Stimulated activated naive CD4-positive, alpha-beta T cell (primary cell): ENCODE results near the gene ZSCAN5B.
"Not testable (repeated sequence)": the region's sequence is repeated elsewhere in the genome, so short reads cannot be mapped to it uniquely, and the experiment has no call there.

Experiments used
- DNase-seq, 6 experiments: peaks; one replicate each; lab custom pipeline; 2025; lab: John Stamatoyannopoulos, UW

Gene ZSCAN5B

GRCh38 chr19:56197646-56198045, at the start of gene ZSCAN5B:
ZSCAN5B (minus strand) TSS chr19:56197783; CDS start chr19:56193052, 4,731 bp downstream.
- not testable (repeated sequence) for DNase-seq

- not testable (repeated sequence) for DNase-seq
Measured at GRCh38 chr19:56245764-56246163, 48.2 kb upstream of the ZSCAN5B start.

- DNase-seq, result no peak
Measured at GRCh38 chr19:56245121-56245740, 47.6 kb upstream of the ZSCAN5B start.

GRCh38 chr19:56223481-56223880, 25.9 kb upstream of the ZSCAN5B start:
- DNase-seq, result no peak

GRCh38 chr19:56222901-56223300, 25.3 kb upstream of the ZSCAN5B start:
- DNase-seq, result no peak

GRCh38 chr19:56221851-56222250, 24.3 kb upstream of the ZSCAN5B start:
- DNase-seq, result no peak

GRCh38 chr19:56221442-56221841, 23.9 kb upstream of the ZSCAN5B start:
- DNase-seq, result not testable (repeated sequence)

GRCh38 chr19:56218961-56219360, 21.4 kb upstream of the ZSCAN5B start:
- no peak for DNase-seq

GRCh38 chr19:56217039-56217949, 19.7 kb upstream of the ZSCAN5B start:
- no peak for DNase-seq

GRCh38 chr19:56211718-56212117, 14.1 kb upstream of the ZSCAN5B start:
- no peak for DNase-seq

GRCh38 chr19:56210036-56210435, 12.5 kb upstream of the ZSCAN5B start:
- not testable (repeated sequence) for DNase-seq

- no peak for DNase-seq
Measured at GRCh38 chr19:56209091-56209490, 11.5 kb upstream of the ZSCAN5B start.

- DNase-seq, result not testable (repeated sequence)
Measured at GRCh38 chr19:56207581-56207980, 10.0 kb upstream of the ZSCAN5B start.

- DNase-seq, result no peak
Measured at GRCh38 chr19:56201973-56202372, 4.4 kb upstream of the ZSCAN5B start, which contains the start of gene ZSCAN5C. ZSCAN5C (plus strand) TSS chr19:56202273; CDS start chr19:56205914, 3,641 bp downstream.

GRCh38 chr19:56199687-56200086, 2.1 kb upstream of the ZSCAN5B start:
- no peak for DNase-seq

GRCh38 chr19:56193981-56194640, 3.5 kb downstream of the ZSCAN5B start:
- DNase-seq, result no peak

- no peak for DNase-seq
Measured at GRCh38 chr19:56191711-56192110, 5.9 kb downstream of the ZSCAN5B start.

GRCh38 chr19:56191115-56191514, 6.5 kb downstream of the ZSCAN5B start:
- DNase-seq, result no peak

GRCh38 chr19:56189785-56190184, 7.8 kb downstream of the ZSCAN5B start:
- DNase-seq, result no peak

- DNase-seq, result no peak
Measured at GRCh38 chr19:56177564-56178243, 19.9 kb downstream of the ZSCAN5B start.

GRCh38 chr19:56176881-56177280, 20.7 kb downstream of the ZSCAN5B start:
- DNase-seq, result no peak

GRCh38 chr19:56176310-56176709, 21.3 kb downstream of the ZSCAN5B start:
- not testable (repeated sequence) for DNase-seq
